RWPE1 (cell line): ENCODE results near the gene CMC1.

Experiments
- CTCF ChIA-PET: fragments of 350-600 bp; sonication (Branson Sonifier 250); formaldehyde crosslinking; extraction: SDS; loops from one replicate; lab custom pipeline; 2021; lab: Yijun Ruan, JAX
- POLR2A ChIA-PET: fragments of 400-600 bp; formaldehyde crosslinking; extraction: SDS; loops from one replicate; lab custom pipeline; 2020; ENCODE audit warnings: antibody characterized with exemption; ENCODE audit not compliant: low non-redundant PET; lab: Yijun Ruan, JAX
- DNase-seq: peaks from one replicate; pipeline ENCODE4 v3.0.0; 2012; ENCODE audit warnings: low spot score
- H3K27ac ChIP-seq: fragments of 450-650 bp; 2 replicates; pipeline ENCODE4 v1.5.1; 2017
- TF ChIP-seq, protein P1 (sequence below): fragments of 450-650 bp; conservative IDR thresholded peaks from 2 replicates; pipeline ENCODE4 v1.5.1; 2017; ENCODE audit warnings: low read depth, mild to moderate bottlenecking

The CMC1 gene

DNA sequence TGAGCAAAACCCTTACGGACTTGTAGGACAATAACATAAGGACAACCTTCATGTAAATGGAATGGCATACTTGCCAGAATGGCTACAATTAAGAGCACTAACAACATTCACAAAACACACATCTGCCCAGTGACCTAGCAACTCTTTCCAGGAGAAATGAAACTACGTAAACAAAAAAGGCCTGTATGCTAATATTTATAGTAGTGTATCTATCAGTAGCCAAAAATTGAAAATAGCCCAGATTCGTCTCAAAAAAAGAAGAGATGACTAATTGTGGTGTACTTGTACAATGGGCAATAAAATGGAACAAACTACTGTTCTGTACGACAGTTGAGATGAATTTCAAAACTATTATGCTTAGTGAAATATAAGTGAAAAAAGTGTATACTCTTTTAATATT lies 38.4 kb downstream of the CMC1 start:
- POLR2A ChIA-PET: no interaction called here
- TF ChIP-seq, protein P1, sequence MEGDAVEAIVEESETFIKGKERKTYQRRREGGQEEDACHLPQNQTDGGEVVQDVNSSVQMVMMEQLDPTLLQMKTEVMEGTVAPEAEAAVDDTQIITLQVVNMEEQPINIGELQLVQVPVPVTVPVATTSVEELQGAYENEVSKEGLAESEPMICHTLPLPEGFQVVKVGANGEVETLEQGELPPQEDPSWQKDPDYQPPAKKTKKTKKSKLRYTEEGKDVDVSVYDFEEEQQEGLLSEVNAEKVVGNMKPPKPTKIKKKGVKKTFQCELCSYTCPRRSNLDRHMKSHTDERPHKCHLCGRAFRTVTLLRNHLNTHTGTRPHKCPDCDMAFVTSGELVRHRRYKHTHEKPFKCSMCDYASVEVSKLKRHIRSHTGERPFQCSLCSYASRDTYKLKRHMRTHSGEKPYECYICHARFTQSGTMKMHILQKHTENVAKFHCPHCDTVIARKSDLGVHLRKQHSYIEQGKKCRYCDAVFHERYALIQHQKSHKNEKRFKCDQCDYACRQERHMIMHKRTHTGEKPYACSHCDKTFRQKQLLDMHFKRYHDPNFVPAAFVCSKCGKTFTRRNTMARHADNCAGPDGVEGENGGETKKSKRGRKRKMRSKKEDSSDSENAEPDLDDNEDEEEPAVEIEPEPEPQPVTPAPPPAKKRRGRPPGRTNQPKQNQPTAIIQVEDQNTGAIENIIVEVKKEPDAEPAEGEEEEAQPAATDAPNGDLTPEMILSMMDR: no peak
- DNase-seq: no peak
- no peak overlapping the region for H3K27ac ChIP-seq
- CTCF ChIA-PET: no interaction called here

- no peak for DNase-seq
- CTCF ChIA-PET: no interaction called here
- POLR2A ChIA-PET: no interaction called here
- no peak overlapping the region for H3K27ac ChIP-seq
- TF ChIP-seq, protein P1: no peak
These were observed 39.4 kb downstream of the CMC1 start for GRCh38 chr3:28280781-28281180.

GRCh38 chr3:28286595-28286994 lies 45.2 kb downstream of the CMC1 start:
- no peak overlapping the region for H3K27ac ChIP-seq
- CTCF ChIA-PET: interaction anchor here (0.6 to 1.0 kb wide), 4 partner anchors 57 to 565 kb away, joined by 3 to 5 read pairs (median 4); partner anchors contain the start of gene EOMES
- TF ChIP-seq, protein P1: peak; percentile 76
- POLR2A ChIA-PET: no interaction called here
- peak; percentile 22 for DNase-seq

DNA sequence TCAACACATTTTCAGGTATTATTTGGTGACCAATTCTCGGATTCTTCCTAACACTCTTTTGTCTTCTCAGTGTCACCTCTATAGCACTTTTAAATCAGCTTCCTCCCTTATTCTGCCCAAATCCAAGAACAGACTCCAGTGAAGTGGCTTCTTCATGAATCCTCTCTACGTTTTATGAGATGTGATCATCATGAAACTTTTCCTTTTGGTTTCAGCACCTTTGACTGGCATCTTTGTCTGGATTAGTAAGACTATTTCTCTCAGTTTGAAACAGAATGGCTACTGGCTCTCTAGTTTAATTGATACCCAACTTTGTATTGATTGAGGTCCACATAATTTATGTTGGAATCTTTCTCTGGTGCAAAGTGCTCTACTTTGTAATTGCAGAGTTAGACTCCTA lies 45.6 kb downstream of the CMC1 start:
- no peak overlapping the region for H3K27ac ChIP-seq
- TF ChIP-seq, protein P1: no peak
- DNase-seq: no peak
- CTCF ChIA-PET: interaction anchor here (0.6 to 1.0 kb wide), 2 partner anchors 190 to 566 kb away, joined by 4 to 5 read pairs; partner anchors contain the start of gene EOMES
- POLR2A ChIA-PET: no interaction called here

DNA sequence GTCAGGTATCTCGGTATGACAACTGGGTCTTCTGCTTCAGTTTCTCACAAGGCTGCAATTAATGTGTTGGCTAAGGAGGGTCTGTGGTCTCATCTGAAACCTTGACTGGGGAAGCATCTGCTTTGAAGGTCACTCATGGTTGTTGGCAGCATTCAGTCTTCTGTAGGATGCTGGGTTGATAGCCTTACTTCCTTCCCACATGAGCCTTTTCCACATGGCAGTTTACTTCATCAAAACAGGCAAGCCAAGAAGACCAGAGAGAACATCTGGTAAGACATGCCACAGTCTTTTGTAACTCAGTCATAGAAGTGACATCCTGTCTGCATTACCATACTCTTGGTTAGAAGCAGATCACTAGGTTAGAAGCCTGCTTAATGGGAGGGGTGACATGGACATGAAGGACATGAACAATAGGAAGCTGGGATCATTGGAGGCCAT lies 49.5 kb downstream of the CMC1 start:
- no peak for DNase-seq
- H3K27ac ChIP-seq: no peak overlapping the region
- ChIA-PET CTCF (no interaction called here), POLR2A (no interaction called here)
- TF ChIP-seq, protein P1: no peak

DNA sequence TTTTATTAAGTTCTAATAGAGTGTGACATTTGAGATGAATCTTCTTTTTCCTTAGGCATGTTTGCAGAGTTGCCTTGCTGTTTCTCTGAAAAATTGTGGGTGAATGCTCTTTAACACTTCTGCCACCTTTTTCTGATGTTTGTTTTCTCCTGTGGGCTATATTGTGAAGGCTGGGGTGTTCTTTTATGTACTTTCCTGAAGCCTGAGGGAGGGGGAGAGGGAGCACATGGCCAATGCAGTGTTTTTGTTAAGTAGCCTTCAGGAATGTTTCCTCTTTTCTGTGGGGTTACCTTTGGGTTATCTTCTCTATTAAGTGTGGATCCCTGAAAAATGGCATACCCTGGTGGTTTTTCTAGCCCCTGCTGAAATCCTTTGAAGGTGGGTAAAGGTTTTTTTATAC lies 50.2 kb downstream of the CMC1 start:
- no peak for DNase-seq
- TF ChIP-seq, protein P1: no peak
- ChIA-PET POLR2A (no interaction called here), CTCF (no interaction called here)
- H3K27ac ChIP-seq: no peak overlapping the region
